ENCODE measurements around the gene ITGA4.

The ITGA4 gene

GRCh38 chr2:181456660-181457120 is 496 bp upstream of the ITGA4 start:
- in situ Hi-C loops (cut with MboI; ENCODE audit: low pct_unique_long_range_greater_than_20kb, low sequenced_read_pairs) = no loop called here
- peak; percentile 92 for DNase-seq

DNA sequence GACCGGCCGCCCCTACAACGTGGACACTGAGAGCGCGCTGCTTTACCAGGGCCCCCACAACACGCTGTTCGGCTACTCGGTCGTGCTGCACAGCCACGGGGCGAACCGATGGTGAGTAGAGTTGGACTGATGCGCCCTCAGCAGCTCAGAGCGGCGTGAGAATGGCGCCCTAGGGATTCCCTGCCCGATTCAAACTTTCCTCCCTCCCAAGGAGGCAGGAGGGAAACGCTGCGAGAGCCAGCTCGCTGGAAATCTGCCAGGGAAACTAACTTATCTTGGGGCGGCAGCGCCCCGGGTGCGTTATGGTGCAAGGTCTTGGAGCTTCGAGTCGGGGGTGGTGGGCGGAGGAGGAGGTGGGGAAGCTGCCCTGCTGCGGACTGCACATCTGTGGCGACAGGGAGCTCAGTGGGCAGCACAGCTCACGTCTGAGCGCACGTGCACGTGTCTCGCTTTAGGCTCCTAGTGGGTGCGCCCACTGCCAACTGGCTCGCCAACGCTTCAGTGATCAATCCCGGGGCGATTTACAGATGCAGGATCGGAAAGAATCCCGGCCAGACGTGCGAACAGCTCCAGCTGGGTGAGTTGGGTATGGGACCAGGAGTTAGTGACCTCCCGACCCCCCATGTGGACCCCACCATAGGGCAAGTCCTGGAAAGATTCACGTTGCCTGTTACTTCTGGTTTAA is 697 bp downstream of the ITGA4 start:
- DNase-seq = peak; percentile 75
- in situ Hi-C loops (cut with MboI; ENCODE audit: low pct_unique_long_range_greater_than_20kb, low sequenced_read_pairs) = no loop called here

DNA sequence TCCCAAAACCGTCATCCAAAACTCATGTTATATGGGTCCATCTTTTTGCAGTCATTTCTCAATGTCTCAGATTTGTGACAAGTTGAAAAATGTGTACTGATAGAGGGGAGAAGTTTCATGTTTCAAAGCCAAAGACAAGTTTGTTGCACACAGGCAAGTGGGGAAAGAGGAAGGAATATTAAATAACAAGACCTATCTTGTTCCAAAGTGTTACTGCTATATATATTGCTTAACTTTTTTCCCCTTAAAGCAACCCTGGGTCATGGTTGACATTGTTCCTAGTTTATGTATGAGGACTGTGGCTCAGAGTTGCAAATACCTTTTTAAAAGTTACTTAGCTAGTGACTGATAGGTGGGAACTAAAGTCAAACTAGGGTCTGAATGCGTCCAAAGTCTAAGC is 1.7 kb downstream of the ITGA4 start:
- DNase-seq = peak; percentile 69
- in situ Hi-C loops (cut with MboI; ENCODE audit: low pct_unique_long_range_greater_than_20kb, low sequenced_read_pairs) = no loop called here

DNA sequence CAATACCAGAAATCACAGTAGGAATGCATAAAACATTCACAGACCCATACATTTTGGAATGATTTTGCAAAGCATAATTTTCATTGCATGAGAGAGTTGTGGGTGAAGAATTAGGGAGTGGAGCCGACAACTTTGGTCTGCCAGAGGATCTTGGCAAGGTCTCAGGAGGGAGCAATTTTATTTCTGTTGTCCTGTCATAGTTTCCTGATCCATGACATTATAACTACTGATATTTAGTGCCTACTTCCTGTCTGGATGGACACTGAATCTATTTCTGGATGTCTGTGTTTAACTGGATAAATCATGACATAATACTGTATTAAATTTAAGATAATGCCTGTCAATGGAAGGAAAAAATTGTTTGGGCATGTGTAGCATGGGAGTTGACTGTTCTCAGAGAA is 2.4 kb downstream of the ITGA4 start:
- in situ Hi-C loops (cut with MboI; ENCODE audit: low pct_unique_long_range_greater_than_20kb, low sequenced_read_pairs) = no loop called here
- DNase-seq = no peak

DNA sequence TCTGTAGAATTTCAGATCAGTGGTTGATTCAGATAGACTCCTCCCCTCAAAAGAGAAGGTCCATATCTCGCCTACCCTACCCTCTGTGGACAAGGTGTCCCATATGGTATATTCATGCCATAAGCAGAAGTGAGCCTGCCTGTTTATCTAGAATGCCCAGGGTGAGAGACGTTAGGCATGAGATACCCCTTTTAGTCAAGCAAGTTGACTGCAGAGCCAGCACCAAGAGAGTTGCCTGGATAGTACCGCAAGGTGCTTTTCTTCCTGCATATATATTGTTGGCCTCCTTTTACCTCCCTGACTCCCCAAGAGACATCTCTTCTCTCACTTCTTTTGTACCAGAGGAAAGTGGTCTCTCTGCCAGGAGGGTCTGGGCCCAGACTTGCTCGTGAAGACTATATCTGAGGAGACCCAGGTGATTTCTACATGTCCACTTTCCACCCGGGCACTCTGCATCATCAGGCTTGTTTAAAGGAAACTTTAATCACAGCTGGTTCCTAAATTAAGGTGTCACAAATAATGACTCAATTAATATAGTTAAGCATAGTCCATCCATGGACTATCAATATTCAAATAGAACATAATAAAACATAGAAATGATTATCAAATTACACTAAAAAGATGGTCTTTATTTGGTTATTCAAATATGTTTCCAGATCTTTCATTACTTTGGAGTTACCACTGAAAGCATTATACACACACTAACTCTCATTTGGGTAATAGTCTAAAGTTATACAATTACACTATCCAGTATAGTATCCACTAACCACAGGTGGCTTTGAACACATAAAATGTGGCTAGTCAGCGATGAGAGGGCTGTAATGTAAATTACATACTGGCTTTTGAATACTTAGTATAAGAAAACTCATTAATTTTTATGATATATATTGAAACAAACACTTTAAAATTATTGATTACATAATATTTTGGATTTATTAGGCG is 4.1 kb downstream of the ITGA4 start:
- in situ Hi-C loops (cut with MboI; ENCODE audit: low pct_unique_long_range_greater_than_20kb, low sequenced_read_pairs) = no loop called here
- peak; percentile 49 for DNase-seq

DNA sequence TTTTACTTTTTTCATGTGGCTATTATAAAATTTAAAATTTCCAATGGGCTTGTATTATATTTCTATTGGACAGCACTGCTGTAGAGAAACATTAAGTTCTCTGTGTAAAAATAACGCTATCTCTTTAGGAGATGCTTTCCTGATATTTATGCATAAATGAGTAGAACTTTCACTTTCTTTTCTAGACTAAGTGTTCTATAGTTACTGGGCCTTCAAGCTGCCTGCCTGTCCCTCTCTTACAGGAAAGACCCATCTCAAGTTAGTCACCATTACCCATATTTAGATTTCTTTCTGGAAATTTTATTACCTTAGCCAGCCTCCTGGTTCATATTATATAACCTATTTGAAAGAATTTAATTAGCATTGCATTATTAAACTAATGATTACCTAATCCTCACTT is 4.8 kb downstream of the ITGA4 start:
- in situ Hi-C loops (cut with MboI; ENCODE audit: low pct_unique_long_range_greater_than_20kb, low sequenced_read_pairs) = no loop called here
- no peak for DNase-seq

- no peak for DNase-seq
- in situ Hi-C loops (cut with MboI; ENCODE audit: low pct_unique_long_range_greater_than_20kb, low sequenced_read_pairs) = no loop called here
Observed at GRCh38 chr2:181463588-181463987, 6.4 kb downstream of the ITGA4 start.

DNA sequence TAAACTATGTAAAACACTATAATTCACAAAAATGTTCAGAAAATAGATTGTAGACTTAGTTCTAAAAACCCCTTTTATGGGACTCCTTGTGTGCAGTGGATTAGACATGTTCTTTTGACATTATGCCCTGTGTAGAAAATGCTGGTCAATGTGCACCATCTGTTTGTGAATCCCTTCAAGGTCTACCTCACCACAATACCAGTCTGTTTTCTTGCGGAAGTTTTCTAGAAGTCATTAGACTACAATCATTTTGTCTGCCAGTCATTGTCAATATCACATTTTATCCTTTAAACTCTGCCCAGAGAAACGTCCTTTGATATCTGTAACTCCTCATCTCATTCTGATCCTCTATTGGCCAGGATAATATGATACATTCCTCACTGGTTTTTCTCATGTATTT is 7.8 kb downstream of the ITGA4 start:
- no peak for DNase-seq
- in situ Hi-C loops (cut with MboI; ENCODE audit: low pct_unique_long_range_greater_than_20kb, low sequenced_read_pairs) = no loop called here

- in situ Hi-C loops (cut with MboI; ENCODE audit: low pct_unique_long_range_greater_than_20kb, low sequenced_read_pairs) = no loop called here
- DNase-seq = no peak
Observed at GRCh38 chr2:181465676-181466375, 8.6 kb downstream of the ITGA4 start.

- in situ Hi-C loops (cut with MboI; ENCODE audit: low pct_unique_long_range_greater_than_20kb, low sequenced_read_pairs) = no loop called here
- DNase-seq = peak; percentile 62
Observed at GRCh38 chr2:181466661-181467576, 9.7 kb downstream of the ITGA4 start.

DNA sequence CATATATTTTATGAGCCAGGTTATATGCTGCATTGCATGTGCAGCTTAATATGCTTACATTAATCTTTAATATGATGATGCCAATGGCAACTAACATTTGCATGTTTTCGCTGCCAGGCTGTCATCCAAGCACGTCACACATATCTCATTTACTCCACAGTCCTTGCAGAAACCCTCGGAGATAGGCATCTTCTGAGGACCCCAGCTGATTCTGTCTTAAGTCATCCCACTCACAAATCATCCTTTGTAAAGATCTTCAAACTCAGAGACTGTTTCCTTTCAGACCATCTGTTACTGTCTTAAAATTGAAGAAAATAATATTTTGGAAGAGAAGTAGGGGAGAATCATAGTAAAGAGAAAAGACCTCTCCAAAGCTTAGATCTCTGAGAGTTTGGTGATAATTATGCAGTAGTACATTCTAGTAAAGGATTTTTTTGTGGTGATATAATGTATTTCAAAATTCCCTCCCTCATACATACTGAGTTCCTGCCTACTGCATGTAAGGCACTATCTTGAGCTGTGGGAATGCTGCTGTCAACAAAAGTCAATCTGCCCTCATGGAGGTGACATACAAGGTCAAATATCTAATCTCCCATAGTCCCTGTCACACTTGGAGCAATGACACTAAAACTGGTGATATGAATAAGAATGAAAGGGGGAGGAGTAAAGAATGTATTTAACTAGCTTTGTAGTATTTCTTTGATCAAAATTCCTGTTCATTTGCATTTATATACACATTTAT is 11.0 kb downstream of the ITGA4 start:
- no peak for DNase-seq
- in situ Hi-C loops (cut with MboI; ENCODE audit: low pct_unique_long_range_greater_than_20kb, low sequenced_read_pairs) = no loop called here

- in situ Hi-C loops (cut with MboI; ENCODE audit: low pct_unique_long_range_greater_than_20kb, low sequenced_read_pairs) = no loop called here
- no peak for DNase-seq
Observed at GRCh38 chr2:181468811-181469210, 11.6 kb downstream of the ITGA4 start.

DNA sequence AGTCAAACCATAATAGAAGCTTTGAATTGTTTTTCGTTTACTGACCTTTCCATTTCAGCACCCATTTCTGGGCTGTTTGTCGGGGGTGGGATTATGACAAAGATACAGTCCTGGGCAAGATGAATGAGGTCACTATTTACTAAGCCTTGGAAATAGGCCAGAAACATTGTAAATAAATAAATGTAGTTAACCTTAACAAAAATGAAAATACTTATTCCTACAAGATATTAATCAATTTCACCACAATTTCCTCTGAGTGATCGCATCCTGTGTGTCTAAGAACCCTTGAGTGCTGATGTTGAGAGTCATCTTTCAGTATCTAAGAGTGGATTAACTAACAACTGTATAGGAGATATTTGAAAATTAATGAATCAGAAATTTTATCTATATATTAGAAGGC is 14.0 kb downstream of the ITGA4 start:
- DNase-seq = no peak
- in situ Hi-C loops (cut with MboI; ENCODE audit: low pct_unique_long_range_greater_than_20kb, low sequenced_read_pairs) = no loop called here

DNA sequence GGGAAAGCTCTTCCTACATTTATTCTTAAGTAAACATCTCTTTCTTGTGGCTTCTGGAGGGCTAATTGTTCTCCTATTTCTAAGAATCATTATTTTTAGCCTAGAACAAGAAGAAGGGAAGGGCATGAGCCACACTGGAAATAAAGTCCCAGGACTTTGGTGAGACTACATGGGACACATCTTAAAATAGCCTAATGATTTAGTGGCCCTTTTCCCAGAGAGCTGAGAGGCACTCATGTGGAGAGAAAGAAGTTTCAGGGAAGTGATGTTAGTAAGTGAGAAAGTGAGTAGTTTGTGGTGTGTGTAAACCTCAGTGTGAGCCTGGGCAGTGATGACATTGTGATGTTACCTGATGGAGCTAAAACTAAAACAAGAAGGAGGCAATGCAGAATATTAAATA is 14.6 kb downstream of the ITGA4 start:
- in situ Hi-C loops (cut with MboI; ENCODE audit: low pct_unique_long_range_greater_than_20kb, low sequenced_read_pairs) = no loop called here
- no peak for DNase-seq

DNA sequence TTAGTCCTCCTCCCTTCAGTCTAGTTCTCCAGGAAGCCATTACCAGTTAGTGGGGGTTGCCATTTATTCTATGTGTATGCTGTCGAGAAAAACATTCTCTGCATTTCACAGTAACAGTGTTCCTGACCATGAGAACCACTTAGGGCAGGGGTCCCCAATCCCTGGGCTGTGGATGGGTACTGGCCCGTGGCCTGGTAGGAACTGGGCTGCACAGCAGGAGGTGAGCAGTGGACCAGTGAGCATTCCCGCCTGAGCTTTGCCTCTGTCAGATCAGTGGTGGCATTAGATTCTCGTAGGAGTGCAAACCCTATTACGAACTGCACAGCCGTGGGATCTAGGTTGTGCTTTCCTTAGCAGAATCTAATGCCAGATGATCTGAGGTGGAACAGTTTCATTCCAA is 15.8 kb downstream of the ITGA4 start:
- in situ Hi-C loops (cut with MboI; ENCODE audit: low pct_unique_long_range_greater_than_20kb, low sequenced_read_pairs) = no loop called here
- DNase-seq = no peak

DNA sequence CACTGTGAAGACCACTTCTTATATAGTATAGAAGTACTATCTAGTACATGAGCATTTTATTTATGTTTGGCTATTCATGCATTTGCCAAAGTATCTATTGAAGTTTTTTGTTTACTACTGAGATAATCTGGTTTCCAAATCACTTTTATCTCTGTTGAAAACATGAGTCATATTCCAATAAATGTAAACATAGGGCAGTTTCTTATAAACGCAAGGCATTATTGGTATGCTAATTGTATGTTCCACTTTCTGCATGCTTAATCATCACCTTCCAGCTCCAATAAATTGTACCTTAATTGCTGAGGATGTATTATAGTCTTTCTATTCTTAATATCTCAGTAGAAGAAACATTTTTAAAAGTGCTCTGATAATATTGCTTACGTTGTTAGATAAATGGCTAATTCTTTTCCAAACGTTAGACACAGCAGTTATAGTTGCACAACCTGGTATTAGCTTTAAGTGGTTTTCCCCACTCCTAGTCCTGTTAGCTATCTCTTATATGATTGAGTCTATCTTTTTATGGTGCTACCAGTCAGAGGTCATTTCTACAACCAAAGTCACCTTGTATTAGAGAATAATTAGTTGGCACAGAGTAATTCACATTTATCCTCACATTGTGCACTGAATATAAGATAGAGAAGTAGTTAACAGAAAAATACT is 17.2 kb downstream of the ITGA4 start:
- in situ Hi-C loops (cut with MboI; ENCODE audit: low pct_unique_long_range_greater_than_20kb, low sequenced_read_pairs) = no loop called here
- no peak for DNase-seq

DNA sequence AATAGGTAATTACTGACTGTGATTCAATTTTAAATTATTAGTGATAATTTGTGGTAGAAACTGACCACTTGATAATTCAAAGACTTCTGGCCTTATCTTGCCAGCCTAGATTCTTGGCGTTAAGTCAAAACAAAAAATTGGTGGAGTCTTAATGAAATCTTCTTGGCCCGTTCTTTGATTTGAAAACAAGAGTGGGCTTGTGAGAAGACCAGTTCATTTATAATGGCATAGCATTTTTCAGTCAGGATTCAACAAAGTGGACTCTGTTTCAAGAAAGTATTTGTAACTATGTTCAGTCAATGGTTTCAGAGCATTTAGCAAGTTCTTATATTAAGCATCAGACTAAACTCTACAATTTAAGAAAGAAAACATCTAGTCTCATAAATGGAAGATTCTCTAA is 26.0 kb downstream of the ITGA4 start:
- in situ Hi-C loops (cut with MboI; ENCODE audit: low pct_unique_long_range_greater_than_20kb, low sequenced_read_pairs) = no loop called here

GRCh38 chr2:181483876-181484275 is 26.7 kb downstream of the ITGA4 start:
- in situ Hi-C loops (cut with MboI; ENCODE audit: low pct_unique_long_range_greater_than_20kb, low sequenced_read_pairs) = no loop called here
- DNase-seq = no peak

More for the DNA sequence above, 26.0 kb downstream of the ITGA4 start:
- DNase-seq = no peak

All from KBM-7 (cell line).